GM12801 (cell line): ENCODE measurements around the gene PDZD2.

ENCODE experiments used
- CTCF ChIP-seq: IDR thresholded peaks from one replicate; pipeline ENCODE4 v1.5.1; 2011; ENCODE audit warnings: control low read depth; ENCODE audit not compliant: insufficient read length; ENCODE audit errors: extremely low read depth

PDZD2 gene

GRCh38 chr5:31651241-31651640 is 12.3 kb downstream of the PDZD2 start:
- no peak for TF ChIP-seq CTCF

- no peak for TF ChIP-seq CTCF
These were observed 16.6 kb downstream of the PDZD2 start for GRCh38 chr5:31655491-31655890.

GRCh38 chr5:31656806-31657205 is 17.9 kb downstream of the PDZD2 start:
- TF ChIP-seq CTCF: no peak

GRCh38 chr5:31657315-31657979 is 18.5 kb downstream of the PDZD2 start:
- TF ChIP-seq CTCF: no peak

GRCh38 chr5:31661257-31661656 is 22.3 kb downstream of the PDZD2 start:
- TF ChIP-seq CTCF: no peak

- no peak for TF ChIP-seq CTCF
These were observed 24.6 kb downstream of the PDZD2 start for GRCh38 chr5:31663519-31663918.

- TF ChIP-seq CTCF: no peak
These were observed 25.6 kb downstream of the PDZD2 start for GRCh38 chr5:31664566-31664965.
